Stimulated activated CD4-positive, alpha-beta T cell treated with anti-CD3 and anti-CD28 coated beads, Interleukin-2, amount 100 ng/mL, for 48 hours (primary cell): ENCODE results near the gene CEP350.
"Not testable (repeated sequence)": the region's sequence is repeated elsewhere in the genome, so short reads cannot be mapped to it uniquely, and the experiment has no call there.

ENCODE experiments used
- DNase-seq, 2 donors: peaks; one replicate each; pipeline ENCODE4 v3.0.0-alpha.2; 2020

Gene CEP350

GRCh38 chr1:180133688-180134087 lies 179.1 kb downstream of the CEP350 start:
- not testable (repeated sequence) for DNase-seq

- no peak for DNase-seq
These were observed 180.9 kb downstream of the CEP350 start for GRCh38 chr1:180135535-180135934.

- no peak for DNase-seq
These were observed 181.8 kb downstream of the CEP350 start for GRCh38 chr1:180136331-180136967.

GRCh38 chr1:180136968-180137356 lies 182.4 kb downstream of the CEP350 start:
- DNase-seq: no peak

- DNase-seq: no peak
These were observed 183.2 kb downstream of the CEP350 start for GRCh38 chr1:180137776-180138175.

- no peak for DNase-seq
These were observed 186.8 kb downstream of the CEP350 start for GRCh38 chr1:180141381-180141934.

- DNase-seq: no peak
These were observed 188.7 kb downstream of the CEP350 start for GRCh38 chr1:180143359-180143758.

GRCh38 chr1:180144659-180145357 lies 190.2 kb downstream of the CEP350 start:
- no peak for DNase-seq

- DNase-seq: no peak
These were observed 190.8 kb downstream of the CEP350 start for GRCh38 chr1:180145446-180145845.

GRCh38 chr1:180150982-180151381 lies 196.4 kb downstream of the CEP350 start:
- no peak for DNase-seq

- no peak for DNase-seq
These were observed 196.9 kb downstream of the CEP350 start for GRCh38 chr1:180151508-180151907.

GRCh38 chr1:180152588-180152987 lies 198.0 kb downstream of the CEP350 start:
- DNase-seq: no peak

- no peak for DNase-seq
These were observed 198.4 kb downstream of the CEP350 start for GRCh38 chr1:180153032-180153431.

- DNase-seq: no peak
These were observed 199.4 kb downstream of the CEP350 start for GRCh38 chr1:180154003-180154324.

GRCh38 chr1:180154325-180155181 lies 199.9 kb downstream of the CEP350 start, which contains the start of gene QSOX1:
Gene QSOX1, plus strand, starts transcription at chr1:180154869. Its CDS starts 39 bp downstream, at chr1:180154908.
- peak; percentile 77 to 85 for DNase-seq

- peak in 1 of 2 donors; percentile 15 for DNase-seq
These were observed 200.6 kb downstream of the CEP350 start for GRCh38 chr1:180155182-180155682.

GRCh38 chr1:180156201-180156600 lies 201.6 kb downstream of the CEP350 start:
- no peak for DNase-seq

GRCh38 chr1:180156631-180157091 lies 202.1 kb downstream of the CEP350 start:
- DNase-seq: no peak

- no peak for DNase-seq
These were observed 202.5 kb downstream of the CEP350 start for GRCh38 chr1:180157108-180157507.

- DNase-seq: no peak
These were observed 203.0 kb downstream of the CEP350 start for GRCh38 chr1:180157576-180158057.

GRCh38 chr1:180158149-180159147 lies 203.8 kb downstream of the CEP350 start:
- no peak for DNase-seq

- DNase-seq: no peak
These were observed 205.7 kb downstream of the CEP350 start for GRCh38 chr1:180160357-180160756.
